ENCODE measurements around the gene BMPR1B. TPM values are rescaled to one million over a fixed set of nuclear protein-coding genes. Genes with fewer than 3 reads are reported as not detected.

BMPR1B gene
- total and polyA plus RNA-seq, 2 of the 4 experiments (the other 2 are of a cell fraction): 0.24 to 0.90 TPM

DNA sequence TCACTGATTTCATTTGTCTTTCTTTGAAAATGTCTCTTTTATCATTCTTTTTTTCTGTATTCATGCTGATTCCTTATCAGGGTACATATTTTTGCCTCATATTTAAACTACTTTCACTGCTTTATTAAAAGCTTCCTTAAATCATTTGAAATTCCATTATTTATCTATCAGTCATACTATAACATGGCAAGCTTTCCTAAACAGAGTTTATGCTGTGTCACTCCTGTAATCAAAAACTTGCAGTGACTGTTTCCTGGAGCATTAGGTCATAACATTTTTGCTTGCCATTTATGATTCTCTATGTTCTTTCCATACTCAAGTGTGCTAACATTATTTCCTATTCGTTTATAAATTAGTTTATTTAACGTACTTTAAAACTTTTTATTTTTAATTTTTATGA lies 203.7 kb downstream of the BMPR1B start:
- Histone ChIP-seq H4K91ac (ENCODE audit: insufficient read depth, low read depth, low read length) (no peak overlapping the region), H2BK5ac (ENCODE audit: low read depth, low read length, poor library complexity, severe bottlenecking) (no peak overlapping the region), H3K4me3 (ENCODE audit: insufficient read depth, low read depth, low read length) (no peak overlapping the region), H2AK5ac (ENCODE audit: low read depth, low read length) (no peak overlapping the region), H3K18ac (ENCODE audit: low read depth, low read length) (no peak overlapping the region), H3K79me1 (ENCODE audit: low read depth in 1 of 2, low read length in 2 of 2) (no peaks in the 10 kb centered on the region), H2BK15ac (ENCODE audit: low read depth, low read length) (no peak overlapping the region), H3K27ac (ENCODE audit: insufficient read depth, low read length) (no peak overlapping the region), H3K9ac (ENCODE audit: low read depth, low read length) (no peak overlapping the region), H2BK20ac (ENCODE audit: low read depth, low read length) (no peak overlapping the region), H3K14ac (replicated peaks; ENCODE audit: low read depth, low read length) (no peak overlapping the region), H3K9me1 (ENCODE audit: insufficient read depth, low read length) (no peaks in the 10 kb centered on the region), H4K8ac (ENCODE audit: low read depth in 2 of 2, low read length in 2 of 2) (no peak overlapping the region), H2AK9ac (replicated peaks; ENCODE audit: low read depth, low read length, poor library complexity) (no peak overlapping the region), H3K4me2 (ENCODE audit: low read depth, low read length) (no peak overlapping the region), H3K9me3 (ENCODE audit: control insufficient read depth, insufficient read depth, low read length) (no peaks in the 10 kb centered on the region), H3K23ac (ENCODE audit: low read depth, low read length) (no peak overlapping the region), H4K20me1 (ENCODE audit: insufficient read depth, low read length) (no peaks in the 10 kb centered on the region), H3K36me3 (ENCODE audit: control insufficient read depth, insufficient read depth, low read length) (no peaks in the 10 kb centered on the region), H3K27me3 (ENCODE audit: control insufficient read depth, insufficient read depth, low read length) (no peaks in the 10 kb centered on the region), H3K4me1 (ENCODE audit: control insufficient read depth, insufficient read depth, low read length) (no peaks in the 10 kb centered on the region), H3K56ac (ENCODE audit: extremely low read depth, insufficient read depth, low read length) (no peak overlapping the region), H2AFZ (replicated peaks; ENCODE audit: low read length, poor library complexity) (no peak overlapping the region), H3K4ac (ENCODE audit: low read depth, low read length) (no peak overlapping the region), H2BK120ac (ENCODE audit: low read depth, low read length) (no peak overlapping the region), H4K5ac (ENCODE audit: low read depth, low read length) (no peak overlapping the region)
- ATAC-seq (ENCODE audit: low read depth): no peak
- DNase-seq: peak; percentile 36
- in situ Hi-C loops (cut with MboI; ENCODE audit: low sequenced_read_pairs) (no loop called here), dilution Hi-C loops (cut with HindIII; ENCODE audit: low sequenced_read_pairs, unreplicated experiment) (no loop called here), intact Hi-C loops (cut with micrococcal nuclease) (no loop called here)
- no TSS peak for BruUV-seq (replicated peaks)
- ChIA-PET POLR2A (ENCODE audit: unreplicated experiment) (no interaction called here), CTCF (no interaction called here)
- no CpG with 5 or more reads among the region's 2 CpGs for WGBS, 2 experiments (ENCODE audit: extremely low coverage in 2 of 2, insufficient read length in 1 of 2)
- peak; percentile 73 for TF ChIP-seq NFE2L2 (IDR thresholded peaks at IDR 0.05; ENCODE audit: low read depth, low read length)
- no peak for TF ChIP-seq MAFK (IDR thresholded peaks at IDR 0.05; ENCODE audit: low read depth, low read length)
- no peak for TF ChIP-seq RFX5 (IDR thresholded peaks at IDR 0.05; ENCODE audit: low read depth, low read length)

Data from IMR-90 (cell line).